Esophagus squamous epithelium (tissue), 5 donors: ENCODE data around the gene FAM114A2. TPM values are rescaled to one million over a fixed set of nuclear protein-coding genes. Genes with fewer than 3 reads are reported as not detected.
"Not testable (repeated sequence)": the region's sequence is repeated elsewhere in the genome, so short reads cannot be mapped to it uniquely, and the experiment has no call there.

Experiments used
- DNase-seq: peaks from one replicate; lab custom pipeline; 2025; lab: John Stamatoyannopoulos, UW
- H3K27ac ChIP-seq, 4 donors: fragments of 200-600 bp; sonication (generic); one replicate each; pipeline ENCODE4 v1.5.1; 2016 to 2019; ENCODE audit warnings: mild to moderate bottlenecking in 1 of 4
- H3K27me3 ChIP-seq, 4 donors: fragments of 200-600 bp; sonication (generic); 1 replicate in 3 of 4; 2 replicates in 1 of 4; pipeline versions ENCODE4 v1.5.1 to v1.6.0; 2017 to 2021; ENCODE audit warnings: antibody characterized with exemption in 1 of 4
- H3K36me3 ChIP-seq, 3 donors: fragments of 200-600 bp; sonication (generic); one replicate each; pipeline ENCODE4 v1.5.1; 2016 to 2019
- H3K4me1 ChIP-seq, 3 donors: fragments of 200-600 bp; sonication (generic); one replicate each; pipeline ENCODE4 v1.5.1; 2017 to 2019
- H3K4me3 ChIP-seq, 4 donors: fragments of 200-600 bp; sonication (generic); 1 replicate in 3 of 4; 2 replicates in 1 of 4; pipeline ENCODE4 v1.5.1; 2016 to 2019; ENCODE audit warnings: mild to moderate bottlenecking in 2 of 4, moderate library complexity in 1 of 4
- H3K9me3 ChIP-seq, 3 donors: fragments of 200-600 bp; sonication (generic); one replicate each; pipeline ENCODE4 v1.5.1; 2016 to 2019
- POLR2A ChIP-seq, 4 donors: fragments of 450-650 bp; IDR thresholded peaks; one replicate each; pipeline ENCODE4 v1.6.1; 2017; ENCODE audit warnings: antibody characterized with exemption in 4 of 4, mild to moderate bottlenecking in 4 of 4, moderate library complexity in 3 of 4
- WGBS, 2 donors: methylation state at CpG; one replicate each; pipeline ENCODE4 v1.1.5; 2018; 5-methylcytosine and 5-hydroxymethylcytosine counted together
- intact Hi-C: fragments of 100-400 bp; cut with DNase I; formaldehyde crosslinking; loops from one replicate; pipeline ENCODE4 v1.15.0; 2022
- total RNA-seq, 4 donors: library from RNA; depleted of rRNA; stranded (reverse); fragments of >200 nt; gene quantifications; one replicate each; pipeline ENCODE4 v1.1.0, GENCODE V29; 2016
- TF ChIP-seq, protein P1 (sequence below), 6 experiments: fragments of 450-650 bp in 4 of 6; fragments of 200-600 bp in 2 of 6; sonication (generic) in 2 of 6; IDR thresholded peaks; one replicate each; pipeline ENCODE4 v1.5.1; 2016 to 2019; ENCODE audit warnings: antibody characterized with exemption in 6 of 6, mild to moderate bottlenecking in 4 of 6, moderate library complexity in 4 of 6
- donor health status: DM: yes; HTN: yes; CAD: no.

Gene FAM114A2
- total RNA-seq, 4 donors from 2014 or later, result 6.2 to 22.1 (median 19.5) TPM

DNA sequence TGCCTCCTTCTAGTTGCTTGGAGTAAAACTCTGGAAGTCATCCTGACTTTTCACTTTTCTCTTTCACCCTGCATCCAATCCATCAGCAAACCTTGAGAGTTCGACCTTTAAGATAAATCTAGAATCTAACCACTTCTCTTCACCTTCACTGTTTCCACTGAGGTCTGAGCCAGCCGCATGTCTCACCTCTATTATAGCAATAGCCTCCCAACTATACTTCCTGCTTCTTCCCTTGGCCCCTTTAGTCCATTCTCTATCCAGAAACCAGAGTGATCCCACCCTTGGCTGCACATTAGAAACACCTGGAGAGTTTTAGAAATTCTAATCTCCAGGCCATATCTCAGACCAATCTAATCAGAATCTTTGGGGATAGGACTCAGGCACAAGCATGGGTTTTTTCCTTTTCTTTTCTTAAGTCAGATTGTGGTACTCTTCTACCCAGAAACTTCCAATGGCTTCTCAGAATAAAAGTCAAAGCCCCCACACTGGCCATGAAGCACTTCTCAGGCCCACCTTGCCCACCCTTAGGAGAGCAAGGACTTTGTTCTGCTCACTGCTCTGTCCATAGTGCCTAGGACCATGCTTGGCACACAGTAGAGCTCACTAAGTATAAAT, 33.2 kb upstream of the FAM114A2 start:
- H3K36me3 ChIP-seq, result no peaks in the 10 kb centered on the region
- H3K4me3 ChIP-seq, result peak overlapping the region in 1 of 4 donors; percentile 27
- peaks cover 0 to 6% (median 0%) of the 10 kb centered on the region in 3 donors for H3K4me1 ChIP-seq
- H3K27ac ChIP-seq, result no peak overlapping the region
- no peaks in the 10 kb centered on the region for H3K27me3 ChIP-seq
- no peak for TF ChIP-seq POLR2A (IDR thresholded peaks at IDR 0.05)
- TF ChIP-seq, protein P1, sequence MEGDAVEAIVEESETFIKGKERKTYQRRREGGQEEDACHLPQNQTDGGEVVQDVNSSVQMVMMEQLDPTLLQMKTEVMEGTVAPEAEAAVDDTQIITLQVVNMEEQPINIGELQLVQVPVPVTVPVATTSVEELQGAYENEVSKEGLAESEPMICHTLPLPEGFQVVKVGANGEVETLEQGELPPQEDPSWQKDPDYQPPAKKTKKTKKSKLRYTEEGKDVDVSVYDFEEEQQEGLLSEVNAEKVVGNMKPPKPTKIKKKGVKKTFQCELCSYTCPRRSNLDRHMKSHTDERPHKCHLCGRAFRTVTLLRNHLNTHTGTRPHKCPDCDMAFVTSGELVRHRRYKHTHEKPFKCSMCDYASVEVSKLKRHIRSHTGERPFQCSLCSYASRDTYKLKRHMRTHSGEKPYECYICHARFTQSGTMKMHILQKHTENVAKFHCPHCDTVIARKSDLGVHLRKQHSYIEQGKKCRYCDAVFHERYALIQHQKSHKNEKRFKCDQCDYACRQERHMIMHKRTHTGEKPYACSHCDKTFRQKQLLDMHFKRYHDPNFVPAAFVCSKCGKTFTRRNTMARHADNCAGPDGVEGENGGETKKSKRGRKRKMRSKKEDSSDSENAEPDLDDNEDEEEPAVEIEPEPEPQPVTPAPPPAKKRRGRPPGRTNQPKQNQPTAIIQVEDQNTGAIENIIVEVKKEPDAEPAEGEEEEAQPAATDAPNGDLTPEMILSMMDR (IDR thresholded peaks at IDR 0.05), result no peak
- no peaks in the 10 kb centered on the region for H3K9me3 ChIP-seq
- DNase-seq, result no peak
- WGBS, 2 donors, result 49 to 71% methylated on average over 2 of the region's 2 CpGs
- intact Hi-C loops, result loop anchor here (5.0 kb wide), 1 partner anchor 115 kb away; no protein-coding TSS in a partner anchor

DNA sequence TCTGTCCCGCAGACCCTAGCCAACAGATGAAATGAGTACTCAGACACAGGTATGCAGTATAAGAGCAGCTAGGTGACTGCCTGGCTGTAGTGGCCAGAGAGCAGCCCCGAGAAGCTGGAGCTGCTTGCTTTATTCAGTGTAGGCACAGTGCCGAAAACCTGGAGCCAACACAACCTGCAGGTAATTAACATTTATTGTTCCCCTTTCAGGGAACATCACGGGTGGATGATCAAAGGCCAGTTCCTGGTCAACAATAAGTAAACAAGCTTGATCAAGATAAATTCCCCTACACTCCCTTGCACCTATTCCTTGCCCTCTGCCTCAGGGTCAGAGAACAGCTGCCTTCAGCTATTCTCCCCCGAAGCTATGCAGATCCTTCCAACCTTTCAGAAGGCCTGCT, 31.1 kb upstream of the FAM114A2 start:
- H3K36me3 ChIP-seq, H3K27ac ChIP-seq, H3K9me3 ChIP-seq, DNase-seq, H3K4me1 ChIP-seq, H3K4me3 ChIP-seq, H3K27me3 ChIP-seq: not testable (repeated sequence)
- intact Hi-C loops, result loop anchor here (5.0 kb wide), 2 partner anchors 117 to 332 kb away; no protein-coding TSS in a partner anchor
- 67 to 83% methylated on average over 5 of the region's 5 CpGs for WGBS, 2 donors

DNA sequence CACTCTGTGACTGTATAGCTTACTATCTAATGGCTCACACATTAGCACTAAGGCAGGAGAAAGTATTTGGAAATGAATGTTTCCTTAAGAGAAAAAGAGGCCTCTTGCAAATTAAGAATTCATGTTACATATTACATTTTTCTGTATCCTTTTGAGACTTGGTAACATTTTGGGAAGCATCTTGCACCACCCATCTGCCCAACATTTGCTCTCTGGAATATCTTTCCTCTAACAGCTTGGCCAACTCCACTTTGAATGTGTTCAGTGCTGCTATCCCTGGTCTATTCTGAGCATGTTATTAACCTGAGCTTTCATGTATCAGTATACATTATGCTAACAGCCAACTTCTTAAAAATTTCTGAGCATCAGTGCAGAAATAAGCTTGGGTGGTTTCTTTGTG, 27.3 kb upstream of the FAM114A2 start:
- H3K36me3 ChIP-seq, result no peaks in the 10 kb centered on the region

DNA sequence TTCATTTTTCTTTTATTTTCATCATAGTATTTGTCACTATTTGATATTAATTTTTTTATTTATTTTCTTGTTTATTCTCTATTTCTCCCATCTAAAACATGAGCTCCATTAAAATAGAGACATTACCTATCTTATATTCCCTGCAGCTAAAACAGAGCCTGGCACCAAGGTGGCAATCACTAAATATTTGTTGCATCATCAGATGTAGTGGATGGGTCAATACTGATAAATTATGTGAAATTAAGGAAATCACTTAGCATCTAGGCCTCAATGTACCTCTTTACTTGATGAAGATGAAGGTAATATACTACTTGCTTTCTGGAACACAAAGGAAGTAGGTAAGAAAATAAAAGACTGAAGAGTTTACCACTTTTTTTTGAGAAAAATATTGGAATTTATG, 24.7 kb upstream of the FAM114A2 start:
- intact Hi-C loops, result no loop called here
- Histone ChIP-seq H3K27me3 (no peaks in the 10 kb centered on the region), H3K36me3 (no peaks in the 10 kb centered on the region), H3K27ac (no peak overlapping the region), H3K4me3 (no peak overlapping the region), H3K4me1 (no peaks in the 10 kb centered on the region), H3K9me3 (no peaks in the 10 kb centered on the region)
- no peak for TF ChIP-seq POLR2A (IDR thresholded peaks at IDR 0.05)
- TF ChIP-seq, protein P1 (IDR thresholded peaks at IDR 0.05), result no peak
- DNase-seq, result no peak

More for the DNA sequence above, 27.3 kb upstream of the FAM114A2 start:
- H3K4me1 ChIP-seq, result no peaks in the 10 kb centered on the region
- DNase-seq, result no peak
- no peaks in the 10 kb centered on the region for H3K27me3 ChIP-seq
- no peak overlapping the region for H3K4me3 ChIP-seq
- no peak overlapping the region for H3K27ac ChIP-seq
- TF ChIP-seq, protein P1 (IDR thresholded peaks at IDR 0.05), result no peak
- no peak for TF ChIP-seq POLR2A (IDR thresholded peaks at IDR 0.05)
- intact Hi-C loops, result loop anchor here (5.0 kb wide), 1 partner anchor 336 kb away; no protein-coding TSS in a partner anchor
- H3K9me3 ChIP-seq, result no peaks in the 10 kb centered on the region

DNA sequence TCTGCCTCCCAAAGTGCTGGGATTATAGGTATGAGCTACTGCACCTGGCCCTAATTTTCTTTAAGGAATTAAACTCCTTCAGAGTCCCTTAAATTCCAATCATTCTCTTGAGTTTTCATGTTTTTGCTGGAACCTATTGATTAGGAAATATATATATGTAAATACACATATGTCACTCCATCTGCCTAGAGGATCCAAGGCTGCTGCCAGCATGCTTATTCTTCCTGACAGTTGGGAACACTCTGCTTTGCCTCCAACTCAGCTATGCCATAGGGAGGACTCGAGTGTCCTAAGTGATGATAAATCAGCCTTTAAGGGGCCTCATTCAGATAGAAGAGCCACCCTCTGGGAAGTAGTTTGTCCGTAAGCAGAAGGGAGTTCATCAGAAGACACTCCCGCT, 21.9 kb upstream of the FAM114A2 start:
- H3K4me1 ChIP-seq, result no peaks in the 10 kb centered on the region
- H3K4me3 ChIP-seq, result no peak overlapping the region
- DNase-seq, result no peak
- H3K27ac ChIP-seq, result no peak overlapping the region
- intact Hi-C loops, result no loop called here
- TF ChIP-seq, protein P1 (IDR thresholded peaks at IDR 0.05), result no peak
- H3K36me3 ChIP-seq, result peaks cover 0 to 2% (median 0%) of the 10 kb centered on the region in 3 donors
- WGBS, 2 donors, result 71 to 96% methylated on average over 3 of the region's 3 CpGs
- no peaks in the 10 kb centered on the region for H3K27me3 ChIP-seq
- H3K9me3 ChIP-seq, result no peaks in the 10 kb centered on the region
